OCI-LY1 (cell line): ENCODE results near the gene PLBD2.

Source experiments
- H2AFZ ChIP-seq: fragments of 200-600 bp; sonication (generic), shearing (Covaris generic); 2 replicates; pipeline ENCODE4 v1.6.0; 2014; ENCODE audit warnings: antibody characterized with exemption, mild to moderate bottlenecking, low read length
- H3F3A ChIP-seq: fragments of 200-600 bp; sonication (generic), shearing (Covaris generic); 2 replicates; pipeline ENCODE4 v1.6.0; 2014; ENCODE audit warnings: mild to moderate bottlenecking, antibody characterized with exemption, low read length, moderate library complexity; ENCODE audit not compliant: insufficient read depth
- H3K27ac ChIP-seq: fragments of 200-600 bp; sonication (generic); 2 replicates; pipeline ENCODE4 v1.5.1; 2014; ENCODE audit warnings: low read length, mixed run types, mild to moderate bottlenecking, low read depth; ENCODE audit not compliant: poor library complexity, severe bottlenecking
- H3K27me3 ChIP-seq: fragments of 200-600 bp; sonication (generic); 2 replicates; pipeline ENCODE4 v1.6.0; 2014; ENCODE audit warnings: antibody characterized with exemption, mild to moderate bottlenecking, low read length, moderate library complexity; ENCODE audit not compliant: insufficient read depth
- H3K36me3 ChIP-seq: fragments of 200-600 bp; sonication (generic); 2 replicates; pipeline ENCODE4 v1.6.1; 2014; ENCODE audit warnings: mild to moderate bottlenecking, antibody characterized with exemption, low read length, moderate library complexity, mixed read lengths; ENCODE audit not compliant: insufficient read depth
- H3K4me1 ChIP-seq: fragments of 200-600 bp; sonication (generic); 2 replicates; pipeline ENCODE4 v1.5.1; 2014; ENCODE audit warnings: mild to moderate bottlenecking, low read length, moderate library complexity; ENCODE audit not compliant: insufficient read depth, severe bottlenecking
- H3K4me2 ChIP-seq: fragments of 200-600 bp; sonication (generic), shearing (Covaris generic); 2 replicates; pipeline ENCODE4 v1.6.1; 2014; ENCODE audit warnings: low read length
- H3K4me3 ChIP-seq: fragments of 200-600 bp; sonication (generic); 2 replicates; pipeline ENCODE4 v1.5.1; 2014; ENCODE audit warnings: low read length, low read depth, mild to moderate bottlenecking, mixed read lengths; ENCODE audit not compliant: poor library complexity, severe bottlenecking
- H3K79me2 ChIP-seq: fragments of 200-600 bp; shearing (Covaris generic); 2 replicates; pipeline ENCODE4 v1.6.1; 2016; ENCODE audit warnings: mixed run types, low read length, mixed read lengths; ENCODE audit not compliant: insufficient read depth
- H3K9ac ChIP-seq: fragments of 200-600 bp; sonication (generic), shearing (Covaris generic); 2 replicates; pipeline ENCODE4 v1.6.1; 2014; ENCODE audit warnings: mild to moderate bottlenecking, low read length, mixed read lengths
- H3K9me2 ChIP-seq: fragments of 200-600 bp; sonication (generic), shearing (Covaris generic); 2 replicates; pipeline ENCODE4 v1.6.1; 2014; ENCODE audit warnings: low read depth, mild to moderate bottlenecking, low read length, mixed read lengths
- H3K9me3 ChIP-seq: fragments of 200-600 bp; shearing (Covaris generic); 2 replicates; pipeline ENCODE4 v1.6.1; 2014; ENCODE audit warnings: low read length, mixed read lengths
- H4K20me1 ChIP-seq: fragments of 200-600 bp; sonication (generic), shearing (Covaris generic); 2 replicates; pipeline ENCODE4 v1.6.0; 2016; ENCODE audit warnings: mild to moderate bottlenecking, low read length; ENCODE audit not compliant: insufficient read depth
- CTCF ChIP-seq: fragments of 200-600 bp; sonication (generic), shearing (Covaris generic); IDR thresholded peaks from 2 replicates; pipeline ENCODE4 v1.5.1; 2017; ENCODE audit warnings: mild to moderate bottlenecking, antibody characterized with exemption, low read length, moderate library complexity, mixed read lengths
- EZH2 ChIP-seq: fragments of 200-600 bp; sonication (generic), shearing (Covaris generic); IDR thresholded peaks from 2 replicates; pipeline ENCODE4 v1.8.0; 2017; ENCODE audit warnings: borderline replicate concordance, mixed run types, mild to moderate bottlenecking, antibody characterized with exemption, low read length, moderate library complexity, mixed read lengths

PLBD2 gene

GRCh38 chr12:113374823-113375428 lies 16.5 kb downstream of the PLBD2 start:
- Histone ChIP-seq H3K4me1 (no peaks in the 10 kb centered on the region), H3K79me2 (no peaks in the 10 kb centered on the region), H3K9me2 (no peaks in the 10 kb centered on the region), H3K36me3 (peaks cover 20% of the 10 kb centered on the region), H3K4me2 (no peak overlapping the region), H3F3A (no peaks in the 10 kb centered on the region), H3K27ac (no peak overlapping the region), H3K9ac (no peak overlapping the region), H3K4me3 (no peak overlapping the region), H4K20me1 (no peaks in the 10 kb centered on the region), H2AFZ (no peak overlapping the region), H3K27me3 (no peaks in the 10 kb centered on the region), H3K9me3 (no peaks in the 10 kb centered on the region)
- TF ChIP-seq CTCF (no peak), EZH2 (no peak)

GRCh38 chr12:113378291-113378690 lies 19.9 kb downstream of the PLBD2 start:
- H3K9me2 ChIP-seq: no peaks in the 10 kb centered on the region
- H2AFZ ChIP-seq: no peak overlapping the region
- H3K4me3 ChIP-seq: no peak overlapping the region
- no peaks in the 10 kb centered on the region for H3K27me3 ChIP-seq
- no peaks in the 10 kb centered on the region for H3K79me2 ChIP-seq
- H3K4me2 ChIP-seq: no peak overlapping the region
- H4K20me1 ChIP-seq: no peaks in the 10 kb centered on the region
- H3K27ac ChIP-seq: no peak overlapping the region
- peaks cover 7% of the 10 kb centered on the region for H3K4me1 ChIP-seq
- H3K9me3 ChIP-seq: no peaks in the 10 kb centered on the region
- no peak for TF ChIP-seq EZH2
- TF ChIP-seq CTCF: no peak
- H3K9ac ChIP-seq: no peak overlapping the region
- H3K36me3 ChIP-seq: peaks cover 20% of the 10 kb centered on the region
- no peaks in the 10 kb centered on the region for H3F3A ChIP-seq

GRCh38 chr12:113381220-113381619 lies 22.8 kb downstream of the PLBD2 start:
- Histone ChIP-seq H3K36me3 (peaks cover 8% of the 10 kb centered on the region; the same call in 1 of the 2 replicates), H3K9ac (no peak overlapping the region), H2AFZ (no peak overlapping the region), H4K20me1 (no peaks in the 10 kb centered on the region), H3K9me3 (no peaks in the 10 kb centered on the region), H3K27me3 (no peaks in the 10 kb centered on the region), H3K79me2 (no peaks in the 10 kb centered on the region), H3K4me1 (peaks cover 7% of the 10 kb centered on the region), H3K4me2 (no peak overlapping the region), H3K27ac (no peak overlapping the region), H3F3A (no peaks in the 10 kb centered on the region), H3K9me2 (no peaks in the 10 kb centered on the region), H3K4me3 (no peak overlapping the region)
- TF ChIP-seq CTCF: no peak
- no peak for TF ChIP-seq EZH2
